ENCODE data around the gene MRPS9.

MRPS9 gene

GRCh38 chr2:105078906-105079495 is 41.1 kb downstream of the MRPS9 start:
- no peak for DNase-seq (ENCODE audit: low read depth, low spot score)

- no peak for DNase-seq (ENCODE audit: low read depth, low spot score)
These were observed 42.6 kb downstream of the MRPS9 start for GRCh38 chr2:105080461-105080860.

GRCh38 chr2:105081006-105081601 is 43.2 kb downstream of the MRPS9 start:
- no peak for DNase-seq (ENCODE audit: low read depth, low spot score)

GRCh38 chr2:105082107-105082506 is 44.2 kb downstream of the MRPS9 start:
- no peak for DNase-seq (ENCODE audit: low read depth, low spot score)

GRCh38 chr2:105085525-105085924 is 47.7 kb downstream of the MRPS9 start:
- no peak for DNase-seq (ENCODE audit: low read depth, low spot score)

GRCh38 chr2:105087273-105087672 is 49.4 kb downstream of the MRPS9 start:
- no peak for DNase-seq (ENCODE audit: low read depth, low spot score)

GRCh38 chr2:105090091-105090490 is 52.2 kb downstream of the MRPS9 start:
- no peak for DNase-seq (ENCODE audit: low read depth, low spot score)

GRCh38 chr2:105092797-105093196 is 54.9 kb downstream of the MRPS9 start:
- DNase-seq (ENCODE audit: low read depth, low spot score) = no peak

GRCh38 chr2:105099153-105099552 is 61.3 kb downstream of the MRPS9 start:
- DNase-seq (ENCODE audit: low read depth, low spot score) = no peak

GRCh38 chr2:105100046-105100840 is 62.4 kb downstream of the MRPS9 start:
- DNase-seq (ENCODE audit: low read depth, low spot score) = no peak

GRCh38 chr2:105102001-105102400 is 64.1 kb downstream of the MRPS9 start:
- no peak for DNase-seq (ENCODE audit: low read depth, low spot score)

- DNase-seq (ENCODE audit: low read depth, low spot score) = no peak
These were observed 65.1 kb downstream of the MRPS9 start for GRCh38 chr2:105102963-105103421.

GRCh38 chr2:105103481-105103880 is 65.6 kb downstream of the MRPS9 start:
- DNase-seq (ENCODE audit: low read depth, low spot score) = no peak

GRCh38 chr2:105104208-105104731 is 66.4 kb downstream of the MRPS9 start:
- no peak for DNase-seq (ENCODE audit: low read depth, low spot score)

- no peak for DNase-seq (ENCODE audit: low read depth, low spot score)
These were observed 72.5 kb downstream of the MRPS9 start for GRCh38 chr2:105110295-105110829.

GRCh38 chr2:105111365-105112150 is 73.7 kb downstream of the MRPS9 start:
- DNase-seq (ENCODE audit: low read depth, low spot score) = no peak

- DNase-seq (ENCODE audit: low read depth, low spot score) = no peak
These were observed 74.5 kb downstream of the MRPS9 start for GRCh38 chr2:105112345-105112744.

GRCh38 chr2:105113616-105114291 is 75.9 kb downstream of the MRPS9 start:
- DNase-seq (ENCODE audit: low read depth, low spot score) = no peak

GRCh38 chr2:105114551-105114950 is 76.7 kb downstream of the MRPS9 start:
- DNase-seq (ENCODE audit: low read depth, low spot score) = no peak

GRCh38 chr2:105116348-105116747 is 78.5 kb downstream of the MRPS9 start:
- DNase-seq (ENCODE audit: low read depth, low spot score) = no peak

GRCh38 chr2:105117565-105117964 is 79.7 kb downstream of the MRPS9 start:
- DNase-seq (ENCODE audit: low read depth, low spot score) = no peak
